PC-9 (cell line): ENCODE data around the gene MYO3B. TPM values are rescaled to one million over a fixed set of nuclear protein-coding genes. Genes with fewer than 3 reads are reported as not detected.

Experiments used
- BruUV-seq: library from RNA; stranded (reverse); fragments of 400-500 nt; replicated peaks from 2 replicates; lab custom pipeline; 2021; lab: Mats Ljungman, UMichigan
- CTCF ChIA-PET: fragments of 300-600 bp; sonication (Branson Sonifier 250); formaldehyde crosslinking; loops from one replicate; lab custom pipeline; 2022; ENCODE audit warnings: antibody characterized with exemption; lab: Charles Lee
- POLR2A ChIA-PET: fragments of 300-600 bp; sonication (Branson Sonifier 250); formaldehyde crosslinking; loops from one replicate; lab custom pipeline; 2022; ENCODE audit warnings: antibody characterized with exemption; ENCODE audit not compliant: unreplicated experiment; lab: Charles Lee
- DNase-seq, 2 experiments: peaks; one replicate each; pipeline versions ENCODE4 v3.0.0 to v3.0.0-alpha.2; 2015 to 2022; ENCODE audit warnings: mixed read lengths in 1 of 2
- H2AFZ ChIP-seq: fragments of 200-600 bp; sonication (generic); 2 replicates; pipeline ENCODE4 v1.8.1; 2017; ENCODE audit warnings: antibody characterized with exemption
- H3F3A ChIP-seq: fragments of 200-600 bp; sonication (generic); 2 replicates; pipeline ENCODE4 v1.8.1; 2017; ENCODE audit warnings: antibody characterized with exemption, mild to moderate bottlenecking, low read depth; ENCODE audit not compliant: insufficient read depth
- H3K27ac ChIP-seq: fragments of 200-600 bp; sonication (generic); 2 replicates; pipeline ENCODE4 v1.6.1; 2016; ENCODE audit warnings: mixed run types
- H3K27me3 ChIP-seq: fragments of 200-600 bp; sonication (generic); 2 replicates; pipeline ENCODE4 v1.6.1; 2016; ENCODE audit warnings: low read depth, mixed run types; ENCODE audit not compliant: insufficient read depth
- H3K36me3 ChIP-seq: fragments of 200-600 bp; sonication (generic); 2 replicates; pipeline ENCODE4 v1.6.1; 2016; ENCODE audit warnings: low read depth, mixed run types
- H3K4me1 ChIP-seq: fragments of 200-600 bp; sonication (generic); replicated peaks from 2 replicates; pipeline ENCODE4 v1.6.1; 2016; ENCODE audit warnings: mixed run types; ENCODE audit not compliant: insufficient read depth
- H3K4me2 ChIP-seq: fragments of 200-600 bp; sonication (generic); 2 replicates; pipeline ENCODE4 v1.6.1; 2017; ENCODE audit warnings: mixed run types
- H3K4me3 ChIP-seq: fragments of 200-600 bp; sonication (generic); 2 replicates; pipeline ENCODE4 v1.6.1; 2016; ENCODE audit warnings: mixed run types
- H3K79me2 ChIP-seq: fragments of 200-600 bp; sonication (generic); 2 replicates; pipeline ENCODE4 v1.6.1; 2017; ENCODE audit warnings: low read depth, mixed run types
- H3K9me2 ChIP-seq: fragments of 200-600 bp; sonication (generic); 2 replicates; pipeline ENCODE4 v1.8.1; 2017; ENCODE audit warnings: mild to moderate bottlenecking; ENCODE audit not compliant: insufficient read depth
- H3K9me3 ChIP-seq: fragments of 200-600 bp; sonication (generic); 2 replicates; pipeline ENCODE4 v1.8.1; 2016; ENCODE audit warnings: low read depth; ENCODE audit not compliant: insufficient read depth
- H4K20me1 ChIP-seq: fragments of 200-600 bp; sonication (generic); 2 replicates; pipeline ENCODE4 v1.8.1; 2017; ENCODE audit not compliant: insufficient read depth
- EZH2 ChIP-seq: fragments of 200-600 bp; sonication (generic); IDR thresholded peaks from 2 replicates; pipeline ENCODE4 v1.8.0; 2017; ENCODE audit warnings: antibody characterized with exemption, low read depth
- intact Hi-C: fragments of 100-400 bp; cut with micrococcal nuclease; formaldehyde crosslinking; loops from one replicate; pipeline ENCODE4 v1.10.0; 2022; ENCODE audit not compliant: unreplicated experiment
- total RNA-seq: library from RNA; stranded (reverse); gene quantifications from 2 replicates; pipeline ENCODE4 v1.2.3, GENCODE V29; 2021
- TF ChIP-seq, protein P1 (sequence below): fragments of 200-600 bp; sonication (generic); conservative IDR thresholded peaks from 2 replicates; pipeline ENCODE4 v1.6.1; 2017; ENCODE audit warnings: mixed run types, antibody characterized with exemption, mild to moderate bottlenecking, moderate library complexity

The MYO3B gene
- total RNA-seq, 1 experiment from 2014 or later = 5.3 TPM

DNA sequence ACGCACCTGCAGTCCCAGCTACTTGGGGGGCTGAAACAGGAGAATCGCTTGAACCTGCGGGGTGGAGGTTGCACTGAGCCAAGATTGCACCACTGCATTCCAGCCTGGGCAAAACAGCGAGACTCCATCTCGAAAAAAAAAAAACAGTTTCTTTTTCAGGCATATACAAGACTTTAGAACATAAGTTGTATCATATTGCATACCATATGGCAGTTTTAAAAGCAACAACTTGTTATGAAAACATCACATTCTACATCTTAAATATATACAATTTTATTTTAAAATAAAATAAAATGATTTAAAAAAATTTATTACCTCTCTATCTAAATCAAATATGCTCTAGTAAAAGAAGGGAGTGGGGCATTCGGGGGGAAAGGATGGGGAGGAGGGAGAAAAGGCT is 497.8 kb downstream of the MYO3B start:
- Histone ChIP-seq H3K4me1 (no peaks in the 10 kb centered on the region), H3K9me2 (no peaks in the 10 kb centered on the region), H3K27ac (no peak overlapping the region), H2AFZ (no peak overlapping the region), H4K20me1 (no peaks in the 10 kb centered on the region), H3K9me3 (no peaks in the 10 kb centered on the region), H3K36me3 (no peaks in the 10 kb centered on the region), H3K27me3 (no peaks in the 10 kb centered on the region), H3K4me2 (no peak overlapping the region), H3F3A (no peaks in the 10 kb centered on the region), H3K79me2 (no peaks in the 10 kb centered on the region), H3K4me3 (no peak overlapping the region)
- CTCF ChIA-PET = no interaction called here
- no peak for DNase-seq
- TF ChIP-seq EZH2 = no peak
- TF ChIP-seq, protein P1, sequence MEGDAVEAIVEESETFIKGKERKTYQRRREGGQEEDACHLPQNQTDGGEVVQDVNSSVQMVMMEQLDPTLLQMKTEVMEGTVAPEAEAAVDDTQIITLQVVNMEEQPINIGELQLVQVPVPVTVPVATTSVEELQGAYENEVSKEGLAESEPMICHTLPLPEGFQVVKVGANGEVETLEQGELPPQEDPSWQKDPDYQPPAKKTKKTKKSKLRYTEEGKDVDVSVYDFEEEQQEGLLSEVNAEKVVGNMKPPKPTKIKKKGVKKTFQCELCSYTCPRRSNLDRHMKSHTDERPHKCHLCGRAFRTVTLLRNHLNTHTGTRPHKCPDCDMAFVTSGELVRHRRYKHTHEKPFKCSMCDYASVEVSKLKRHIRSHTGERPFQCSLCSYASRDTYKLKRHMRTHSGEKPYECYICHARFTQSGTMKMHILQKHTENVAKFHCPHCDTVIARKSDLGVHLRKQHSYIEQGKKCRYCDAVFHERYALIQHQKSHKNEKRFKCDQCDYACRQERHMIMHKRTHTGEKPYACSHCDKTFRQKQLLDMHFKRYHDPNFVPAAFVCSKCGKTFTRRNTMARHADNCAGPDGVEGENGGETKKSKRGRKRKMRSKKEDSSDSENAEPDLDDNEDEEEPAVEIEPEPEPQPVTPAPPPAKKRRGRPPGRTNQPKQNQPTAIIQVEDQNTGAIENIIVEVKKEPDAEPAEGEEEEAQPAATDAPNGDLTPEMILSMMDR = no peak
- BruUV-seq = no TSS peak
- intact Hi-C loops = no loop called here
- POLR2A ChIA-PET = no interaction called here

DNA sequence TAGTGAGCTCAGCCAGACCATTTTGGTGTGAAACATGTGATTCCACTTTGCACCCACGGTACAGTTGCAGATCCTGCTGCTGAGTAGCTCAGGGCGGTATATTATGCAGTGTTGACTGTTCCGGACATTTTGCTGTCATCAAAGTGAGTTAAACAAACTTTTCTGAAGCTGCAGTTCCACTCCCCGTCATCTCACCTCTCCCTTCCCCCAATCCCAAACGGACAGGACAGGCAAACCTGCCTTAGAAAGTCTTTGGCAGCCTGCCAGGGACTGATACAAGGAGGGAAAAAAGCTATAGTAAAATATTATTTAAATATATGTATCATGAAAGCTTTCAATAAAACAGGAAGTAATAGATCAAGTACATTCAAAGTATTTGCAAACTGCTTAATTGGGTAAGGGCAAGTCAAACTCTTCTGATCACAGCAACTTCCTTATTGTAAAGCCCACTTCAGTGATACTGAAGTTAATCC is 501.7 kb downstream of the MYO3B start:
- DNase-seq = no peak
- Histone ChIP-seq H3K4me1 (no peaks in the 10 kb centered on the region), H3K79me2 (no peaks in the 10 kb centered on the region), H2AFZ (no peak overlapping the region), H3K4me3 (no peak overlapping the region), H3K4me2 (no peak overlapping the region), H4K20me1 (no peaks in the 10 kb centered on the region), H3K36me3 (no peaks in the 10 kb centered on the region), H3K27me3 (no peaks in the 10 kb centered on the region), H3K9me2 (no peaks in the 10 kb centered on the region), H3K9me3 (no peaks in the 10 kb centered on the region), H3K27ac (no peak overlapping the region), H3F3A (no peaks in the 10 kb centered on the region)
- BruUV-seq = no TSS peak
- intact Hi-C loops = no loop called here
- no peak for TF ChIP-seq EZH2
- TF ChIP-seq, protein P1 = no peak
- ChIA-PET CTCF (no interaction called here), POLR2A (no interaction called here)

DNA sequence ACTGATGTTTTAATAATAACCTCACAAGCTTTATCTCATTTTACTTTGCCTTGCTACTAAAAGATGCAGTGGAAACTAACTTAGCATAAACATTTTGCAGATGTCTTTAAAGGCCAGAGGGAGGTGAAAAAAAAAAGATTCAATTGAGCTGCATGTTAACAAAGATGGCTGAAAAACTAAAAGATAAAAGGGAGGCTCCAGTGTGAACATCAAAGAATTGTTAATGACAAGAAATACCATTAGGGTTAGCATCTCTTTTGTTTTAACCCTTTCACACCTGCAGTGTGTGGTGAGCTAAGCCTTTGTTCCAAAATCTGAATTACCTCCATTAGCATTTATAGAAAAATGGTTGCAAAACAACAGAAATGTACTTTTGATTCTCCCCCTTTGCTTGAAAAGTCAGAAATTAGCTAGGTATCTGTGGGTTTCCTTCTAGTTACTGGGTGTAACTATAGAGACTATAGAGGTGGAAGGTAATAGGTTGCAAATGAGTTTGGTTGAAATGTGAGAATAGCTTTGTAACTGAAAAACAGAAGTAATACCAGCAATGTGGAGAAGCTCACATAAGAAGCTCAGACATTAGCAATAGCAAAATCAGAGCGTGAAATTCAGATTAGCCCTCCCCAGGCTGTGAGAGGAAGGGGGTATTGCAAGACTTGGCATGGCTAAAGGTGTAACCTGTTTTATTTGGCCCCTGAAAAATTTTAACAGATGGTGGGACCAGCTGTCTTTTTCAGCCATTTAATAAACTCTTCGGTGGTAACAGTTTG is 502.4 kb downstream of the MYO3B start:
- no peak overlapping the region for H3K4me3 ChIP-seq
- no peaks in the 10 kb centered on the region for H4K20me1 ChIP-seq
- H2AFZ ChIP-seq = no peak overlapping the region
- H3K36me3 ChIP-seq = no peaks in the 10 kb centered on the region
- BruUV-seq = no TSS peak
- no peaks in the 10 kb centered on the region for H3K9me2 ChIP-seq
- H3F3A ChIP-seq = no peaks in the 10 kb centered on the region
- POLR2A ChIA-PET = no interaction called here
- no peaks in the 10 kb centered on the region for H3K27me3 ChIP-seq
- no peak overlapping the region for H3K27ac ChIP-seq
- TF ChIP-seq, protein P1 = no peak
- TF ChIP-seq EZH2 = no peak
- no peaks in the 10 kb centered on the region for H3K4me1 ChIP-seq
- intact Hi-C loops = no loop called here
- H3K79me2 ChIP-seq = no peaks in the 10 kb centered on the region
- CTCF ChIA-PET = interaction anchor here (0.6 kb wide), 1 partner anchor 284 kb away, joined by 3 read pairs; no protein-coding TSS in a partner anchor
- H3K4me2 ChIP-seq = no peak overlapping the region
- DNase-seq = no peak
- no peaks in the 10 kb centered on the region for H3K9me3 ChIP-seq
